ENCODE results near the gene KIAA1549. TPM values are rescaled to one million over a fixed set of nuclear protein-coding genes. Genes with fewer than 3 reads are reported as not detected.
A peak's percentile ranks its signal among the peaks of the same experiment; 100 is the strongest.

KIAA1549 gene
- total and polyA plus RNA-seq, 7 experiments from 2014 or later: 0.16 to 0.56 (median 0.25) TPM; not detected in 3

DNA sequence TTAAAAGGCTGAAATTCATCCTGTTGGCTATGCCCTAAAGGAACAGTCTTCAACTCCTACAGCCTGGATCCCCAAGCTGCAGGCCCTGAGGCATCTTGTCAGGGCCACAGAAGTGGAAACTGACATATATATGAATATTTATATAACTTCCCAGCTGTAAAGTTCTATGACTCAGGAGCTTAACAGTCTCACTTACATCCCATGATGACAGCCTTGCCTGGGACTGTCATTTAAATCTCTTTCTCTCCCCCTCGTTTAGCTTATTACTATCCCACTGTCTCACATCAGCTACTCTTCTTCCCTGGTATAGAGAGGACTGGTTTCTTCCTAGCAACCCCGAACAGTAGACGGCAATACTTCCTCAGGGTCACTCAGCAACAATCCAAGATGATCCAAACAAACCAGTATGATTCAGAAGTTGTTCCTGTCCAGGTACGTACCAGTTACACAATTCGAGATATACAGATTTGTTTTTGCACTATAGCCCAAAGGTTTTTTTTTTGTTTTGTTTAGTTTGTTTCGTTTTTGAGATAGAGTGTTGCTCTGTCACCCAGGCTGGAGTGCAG is 22.7 kb downstream of the KIAA1549 start:
- no peak for DNase-seq
- no peak for ATAC-seq
- Mint-ChIP-seq H3K9me3 (peaks cover 0 to 9% (median 0%) of the 10 kb centered on the region in 11 donors), H3K27ac (peak overlapping the region in 1 of 9 donors; percentile 36), H3K36me3 (no peaks in the 10 kb centered on the region), H3K4me3 (no peak overlapping the region), H3K4me1 (peaks cover 0 to 7% (median 1%) of the 10 kb centered on the region in 7 donors), H3K27me3 (peaks cover 0 to 18% (median 5%) of the 10 kb centered on the region in 5 donors)
- Histone ChIP-seq H3K27me3 (ENCODE audit: control insufficient read depth in 2 of 2, insufficient read depth in 2 of 2, low read length in 2 of 2) (no peaks in the 10 kb centered on the region), H3K4me3 (ENCODE audit: low read length) (no peak overlapping the region), H3K4me1 (ENCODE audit: control insufficient read depth in 2 of 2, insufficient read depth in 2 of 2, low read length in 2 of 2) (no peaks in the 10 kb centered on the region), H3K36me3 (ENCODE audit: control insufficient read depth in 2 of 3, insufficient read depth in 3 of 3, low read length in 3 of 3) (no peaks in the 10 kb centered on the region), H3K27ac (ENCODE audit: low read depth, low read length) (no peak overlapping the region), H3K9me3 (ENCODE audit: control insufficient read depth in 2 of 3, low read length in 3 of 3) (no peaks in the 10 kb centered on the region)
- ChIA-PET POLR2A (no interaction called here), CTCF (no interaction called here)
- intact Hi-C loops (cut with micrococcal nuclease): no loop called here

DNA sequence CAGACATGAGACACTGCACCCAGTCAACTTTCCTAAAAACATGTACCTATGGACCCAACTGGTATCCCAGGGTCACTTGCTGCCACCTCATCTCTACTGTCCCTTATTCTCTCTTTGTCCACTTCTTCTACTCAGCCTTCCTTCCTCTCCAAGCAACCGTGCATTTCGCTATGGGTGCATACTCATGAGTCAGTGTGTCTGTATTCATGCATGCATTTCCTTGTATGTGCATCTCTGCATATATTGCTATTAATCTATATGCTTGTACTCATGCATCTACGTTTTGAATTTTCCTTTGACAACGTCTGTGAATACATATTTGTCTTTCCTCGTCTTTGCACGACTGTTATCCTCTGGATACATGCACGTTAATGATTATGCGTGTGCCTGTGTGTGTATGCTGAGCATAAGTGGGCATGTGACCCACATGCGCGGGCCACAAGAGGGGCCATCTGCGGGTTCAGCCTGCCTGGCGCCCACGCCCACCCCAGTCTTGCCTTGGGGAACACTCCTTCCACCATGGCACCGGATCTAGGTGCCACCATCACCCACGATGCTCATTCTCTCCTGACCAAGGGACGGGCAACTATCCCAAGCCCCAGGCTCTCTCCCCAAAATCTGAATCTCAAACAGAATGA is 23.3 kb downstream of the KIAA1549 start:
- no peak overlapping the region for H3K27ac Mint-ChIP-seq
- intact Hi-C loops (cut with micrococcal nuclease): no loop called here

DNA sequence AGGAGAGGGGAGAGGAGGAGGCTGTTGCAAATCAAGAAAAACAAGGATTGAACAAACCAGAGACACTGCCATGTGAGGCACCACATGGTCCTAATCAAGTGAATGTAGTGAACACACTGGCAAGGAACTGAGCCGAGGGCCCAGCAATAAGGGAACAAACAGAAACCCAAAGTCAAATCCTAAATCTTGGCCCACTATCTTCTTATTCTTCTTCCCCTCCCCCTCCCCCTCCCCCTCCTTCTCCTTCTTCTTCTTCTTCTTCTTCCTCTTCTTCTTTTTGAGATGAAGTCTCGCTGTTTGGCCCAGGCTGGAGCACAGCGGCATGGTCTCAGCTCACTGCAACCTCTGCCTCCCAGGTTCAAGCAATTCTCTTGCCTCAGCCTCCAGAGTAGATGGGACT is 24.0 kb downstream of the KIAA1549 start:
- intact Hi-C loops (cut with micrococcal nuclease): no loop called here
- no peaks in the 10 kb centered on the region for H3K36me3 Mint-ChIP-seq
- Histone ChIP-seq H3K27ac (ENCODE audit: low read depth, low read length) (no peak overlapping the region), H3K9me3 (ENCODE audit: control insufficient read depth in 2 of 3, low read length in 3 of 3) (no peaks in the 10 kb centered on the region), H3K4me3 (ENCODE audit: low read length) (no peak overlapping the region), H3K27me3 (ENCODE audit: control insufficient read depth in 2 of 2, insufficient read depth in 2 of 2, low read length in 2 of 2) (no peaks in the 10 kb centered on the region), H3K36me3 (ENCODE audit: control insufficient read depth in 2 of 3, insufficient read depth in 3 of 3, low read length in 3 of 3) (no peaks in the 10 kb centered on the region), H3K4me1 (ENCODE audit: control insufficient read depth in 2 of 2, insufficient read depth in 2 of 2, low read length in 2 of 2) (no peaks in the 10 kb centered on the region)
- DNase-seq (no peak), ATAC-seq (no peak)
- H3K9me3 Mint-ChIP-seq: peaks cover 0 to 9% (median 0%) of the 10 kb centered on the region in 11 donors
- no peak overlapping the region for H3K27ac Mint-ChIP-seq
- ChIA-PET CTCF (no interaction called here), POLR2A (no interaction called here)
- no peak overlapping the region for H3K4me3 Mint-ChIP-seq
- H3K27me3 Mint-ChIP-seq: peaks cover 0 to 8% (median 0%) of the 10 kb centered on the region in 5 donors
- H3K4me1 Mint-ChIP-seq: no peaks in the 10 kb centered on the region

More for the DNA sequence above, 23.3 kb downstream of the KIAA1549 start:
- Mint-ChIP-seq H3K36me3 (no peaks in the 10 kb centered on the region), H3K27me3 (peaks cover 0 to 12% (median 2%) of the 10 kb centered on the region in 5 donors), H3K4me3 (no peak overlapping the region), H3K4me1 (peaks cover 0 to 1% (median 0%) of the 10 kb centered on the region in 7 donors), H3K9me3 (peaks cover 0 to 9% (median 0%) of the 10 kb centered on the region in 11 donors)
- Histone ChIP-seq H3K27ac (ENCODE audit: low read depth, low read length) (no peak overlapping the region), H3K4me3 (ENCODE audit: low read length) (no peak overlapping the region), H3K4me1 (ENCODE audit: control insufficient read depth in 2 of 2, insufficient read depth in 2 of 2, low read length in 2 of 2) (no peaks in the 10 kb centered on the region), H3K9me3 (ENCODE audit: control insufficient read depth in 2 of 3, low read length in 3 of 3) (no peaks in the 10 kb centered on the region), H3K27me3 (ENCODE audit: control insufficient read depth in 2 of 2, insufficient read depth in 2 of 2, low read length in 2 of 2) (no peaks in the 10 kb centered on the region), H3K36me3 (ENCODE audit: control insufficient read depth in 2 of 3, insufficient read depth in 3 of 3, low read length in 3 of 3) (no peaks in the 10 kb centered on the region)
- CTCF ChIA-PET: no interaction called here
- POLR2A ChIA-PET: no interaction called here
- ATAC-seq: no peak
- no peak for DNase-seq

DNA sequence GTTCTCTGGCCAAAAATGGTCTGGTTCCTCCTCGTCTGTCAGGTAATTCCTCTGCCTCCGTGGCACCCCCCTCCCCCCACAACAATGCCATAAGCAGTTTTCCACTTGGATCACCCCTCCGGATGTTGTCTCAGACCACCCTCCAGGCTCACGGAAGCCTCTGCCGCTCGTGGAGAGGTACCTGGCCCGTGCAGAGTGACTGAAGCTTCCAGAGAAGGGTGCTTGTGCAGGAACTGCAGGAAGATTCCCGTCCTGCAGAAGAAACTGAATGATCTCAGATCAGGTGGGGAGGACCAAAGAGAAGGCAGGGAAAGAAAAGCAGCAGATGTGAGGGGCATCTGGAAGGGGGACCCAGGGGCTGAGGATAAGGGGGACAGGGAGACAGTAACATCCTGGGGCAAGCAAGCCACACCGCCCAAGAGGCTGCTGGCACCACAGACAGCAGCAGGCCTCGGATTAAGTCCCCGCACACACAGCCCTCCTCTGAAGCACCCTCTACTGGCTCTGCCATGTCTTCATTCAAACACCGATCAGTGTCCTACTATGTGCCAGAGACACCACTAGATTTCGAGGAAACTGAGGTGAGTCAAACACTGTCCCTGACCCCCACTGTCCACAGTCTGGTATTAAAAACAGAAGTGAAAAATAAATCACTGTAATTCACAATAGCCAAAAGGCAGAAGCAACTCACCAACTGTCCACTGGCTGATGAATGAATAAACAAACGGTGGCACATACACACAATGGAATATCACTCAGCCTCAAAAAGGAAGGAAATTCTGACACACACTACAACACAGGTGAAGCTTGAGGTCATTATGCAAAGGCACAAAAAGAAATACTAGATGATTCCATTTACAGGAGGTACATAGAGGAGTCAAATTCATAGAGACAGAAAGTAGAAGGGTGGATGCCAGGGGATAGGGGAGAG is 26.4 kb downstream of the KIAA1549 start:
- H3K9me3 ChIP-seq (ENCODE audit: control insufficient read depth in 2 of 3, low read length in 3 of 3): no peaks in the 10 kb centered on the region
- H3K4me1 Mint-ChIP-seq: no peaks in the 10 kb centered on the region

DNA sequence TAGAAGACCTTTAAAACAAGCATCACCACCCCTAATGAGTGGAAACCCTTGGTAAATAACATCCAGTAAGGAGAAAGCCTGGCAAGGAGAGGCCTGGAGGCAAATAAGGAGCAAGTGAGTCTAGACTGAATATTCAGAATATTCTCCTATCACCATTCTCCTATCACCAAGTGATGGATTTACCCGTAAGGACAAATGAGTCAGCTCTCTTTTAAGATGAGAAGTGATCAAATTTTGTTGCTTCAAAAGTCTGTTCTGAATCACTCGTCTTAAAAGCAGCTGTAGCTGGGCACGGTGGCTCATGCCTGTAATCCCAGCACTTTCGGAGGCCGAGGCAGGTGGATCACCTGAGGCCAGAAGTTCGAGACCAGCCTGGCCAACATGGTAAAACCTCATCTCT is 28.4 kb downstream of the KIAA1549 start:
- no peaks in the 10 kb centered on the region for H3K4me1 ChIP-seq (ENCODE audit: control insufficient read depth in 2 of 2, insufficient read depth in 2 of 2, low read length in 2 of 2)
- peaks cover 0 to 19% (median 11%) of the 10 kb centered on the region in 5 donors for H3K27me3 Mint-ChIP-seq
- no peaks in the 10 kb centered on the region for H3K27me3 ChIP-seq (ENCODE audit: control insufficient read depth in 2 of 2, insufficient read depth in 2 of 2, low read length in 2 of 2)
- POLR2A ChIA-PET: interaction anchor here (0.5 kb wide), 1 partner anchor 42 kb away, joined by 6 read pairs; no protein-coding TSS in a partner anchor
- intact Hi-C loops (cut with micrococcal nuclease): no loop called here
- no peaks in the 10 kb centered on the region for H3K36me3 Mint-ChIP-seq
- no peaks in the 10 kb centered on the region for H3K4me1 Mint-ChIP-seq
- no peak for DNase-seq
- no peak overlapping the region for H3K4me3 ChIP-seq (ENCODE audit: low read length)
- no peak overlapping the region for H3K27ac Mint-ChIP-seq
- no peak overlapping the region for H3K4me3 Mint-ChIP-seq
- no peak overlapping the region for H3K27ac ChIP-seq (ENCODE audit: low read depth, low read length)
- H3K36me3 ChIP-seq (ENCODE audit: control insufficient read depth in 2 of 3, insufficient read depth in 3 of 3, low read length in 3 of 3): no peaks in the 10 kb centered on the region
- no peaks in the 10 kb centered on the region for H3K9me3 ChIP-seq (ENCODE audit: control insufficient read depth in 2 of 3, low read length in 3 of 3)
- H3K9me3 Mint-ChIP-seq: peaks cover 0 to 9% (median 0%) of the 10 kb centered on the region in 11 donors
- CTCF ChIA-PET: interaction anchor here (0.6 kb wide), 1 partner anchor 65 kb away, joined by 3 read pairs; no protein-coding TSS in a partner anchor
- no peak for ATAC-seq

More for the DNA sequence above, 26.4 kb downstream of the KIAA1549 start:
- no peaks in the 10 kb centered on the region for H3K36me3 ChIP-seq (ENCODE audit: control insufficient read depth in 2 of 3, insufficient read depth in 3 of 3, low read length in 3 of 3)
- no peak overlapping the region for H3K27ac ChIP-seq (ENCODE audit: low read depth, low read length)
- DNase-seq: no peak
- Mint-ChIP-seq H3K4me3 (no peak overlapping the region), H3K9me3 (peaks cover 0 to 9% (median 0%) of the 10 kb centered on the region in 11 donors), H3K27me3 (peaks cover 0 to 14% (median 11%) of the 10 kb centered on the region in 5 donors), H3K27ac (peak overlapping the region in 1 of 9 donors; percentile 3), H3K36me3 (no peaks in the 10 kb centered on the region)
- no peak overlapping the region for H3K4me3 ChIP-seq (ENCODE audit: low read length)
- no peaks in the 10 kb centered on the region for H3K4me1 ChIP-seq (ENCODE audit: control insufficient read depth in 2 of 2, insufficient read depth in 2 of 2, low read length in 2 of 2)
- H3K27me3 ChIP-seq (ENCODE audit: control insufficient read depth in 2 of 2, insufficient read depth in 2 of 2, low read length in 2 of 2): no peaks in the 10 kb centered on the region
- intact Hi-C loops (cut with micrococcal nuclease): no loop called here
- POLR2A ChIA-PET: no interaction called here
- CTCF ChIA-PET: no interaction called here
- no peak for ATAC-seq

DNA sequence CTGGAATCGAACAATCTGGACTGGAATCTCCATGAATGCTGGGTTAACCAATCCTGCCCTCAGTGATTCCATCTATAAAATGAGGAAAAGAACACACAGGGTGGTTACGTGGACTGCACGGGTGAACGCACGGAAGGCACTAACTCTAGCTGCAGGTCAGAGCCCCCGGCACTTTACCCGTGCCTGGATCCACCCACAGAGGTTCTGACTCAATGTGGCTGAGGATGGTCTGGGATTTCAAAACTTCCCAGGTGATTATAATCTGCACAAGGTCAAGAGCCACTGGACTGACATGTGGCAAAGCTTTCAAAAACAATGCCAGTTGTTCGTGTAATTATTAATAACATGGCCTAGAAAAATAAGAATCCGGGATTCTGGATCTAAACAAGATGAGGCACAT is 29.2 kb downstream of the KIAA1549 start:
- Histone ChIP-seq H3K27ac (ENCODE audit: low read depth, low read length) (no peak overlapping the region), H3K9me3 (ENCODE audit: control insufficient read depth in 2 of 3, low read length in 3 of 3) (no peaks in the 10 kb centered on the region), H3K4me1 (ENCODE audit: control insufficient read depth in 2 of 2, insufficient read depth in 2 of 2, low read length in 2 of 2) (no peaks in the 10 kb centered on the region), H3K27me3 (ENCODE audit: control insufficient read depth in 2 of 2, insufficient read depth in 2 of 2, low read length in 2 of 2) (no peaks in the 10 kb centered on the region), H3K4me3 (ENCODE audit: low read length) (no peak overlapping the region), H3K36me3 (ENCODE audit: control insufficient read depth in 2 of 3, insufficient read depth in 3 of 3, low read length in 3 of 3) (no peaks in the 10 kb centered on the region)
- ATAC-seq: no peak
- POLR2A ChIA-PET: no interaction called here
- Mint-ChIP-seq H3K4me1 (no peaks in the 10 kb centered on the region), H3K36me3 (no peaks in the 10 kb centered on the region), H3K9me3 (peaks cover 0 to 8% (median 0%) of the 10 kb centered on the region in 11 donors), H3K27me3 (peaks cover 0 to 19% (median 11%) of the 10 kb centered on the region in 5 donors), H3K4me3 (no peak overlapping the region), H3K27ac (no peak overlapping the region)
- CTCF ChIA-PET: no interaction called here
- no peak for DNase-seq
- intact Hi-C loops (cut with micrococcal nuclease): no loop called here

Measured in naive thymus-derived CD4-positive, alpha-beta T cell (primary cell).